A204.1 (cell line): ENCODE measurements around the gene S100A13.
"Not testable (repeated sequence)": the region's sequence is repeated elsewhere in the genome, so short reads cannot be mapped to it uniquely, and the experiment has no call there.

Source experiments
- FAIRE-seq: peaks from 2 replicates; lab custom pipeline; 2012; peaks lifted over from hg19 to GRCh38; lab: Jason Lieb, UNC

The S100A13 gene

GRCh38 chr1:153626904-153627714, at the start of gene S100A13:
S100A13 (minus strand) TSS chr1:153627505; CDS start chr1:153626472, 1,033 bp downstream.
- peak; percentile 84 for FAIRE-seq

GRCh38 chr1:153673511-153673910, 46.2 kb upstream of the S100A13 start:
- FAIRE-seq = no peak

GRCh38 chr1:153671628-153672353, 44.5 kb upstream of the S100A13 start:
- FAIRE-seq = peak; percentile 27

- peak; percentile 100 for FAIRE-seq
Observed at GRCh38 chr1:153670859-153671627, 43.7 kb upstream of the S100A13 start, which contains the start of gene ILF2. ILF2 (minus strand) TSS chr1:153670993; CDS start chr1:153670922, 71 bp downstream.

GRCh38 chr1:153670257-153670858, 43.1 kb upstream of the S100A13 start:
- FAIRE-seq = no peak

GRCh38 chr1:153669606-153670005, 42.3 kb upstream of the S100A13 start:
- no peak for FAIRE-seq

- FAIRE-seq = not testable (repeated sequence)
Observed at GRCh38 chr1:153668672-153669071, 41.4 kb upstream of the S100A13 start.

GRCh38 chr1:153667439-153667838, 40.1 kb upstream of the S100A13 start:
- no peak for FAIRE-seq

- FAIRE-seq = no peak
Observed at GRCh38 chr1:153663211-153663610, 35.9 kb upstream of the S100A13 start.

- no peak for FAIRE-seq
Observed at GRCh38 chr1:153662269-153662668, 35.0 kb upstream of the S100A13 start.

GRCh38 chr1:153661111-153661708, 33.9 kb upstream of the S100A13 start:
- no peak for FAIRE-seq

GRCh38 chr1:153659656-153660055, 32.4 kb upstream of the S100A13 start:
- no peak for FAIRE-seq

- no peak for FAIRE-seq
Observed at GRCh38 chr1:153659175-153659534, 31.9 kb upstream of the S100A13 start.

- FAIRE-seq = peak; percentile 52
Observed at GRCh38 chr1:153658400-153659174, 31.3 kb upstream of the S100A13 start, which contains the start of gene SNAPIN. SNAPIN (plus strand) TSS chr1:153658703; CDS start chr1:153658744, 41 bp downstream.

GRCh38 chr1:153655333-153655732, 28.0 kb upstream of the S100A13 start:
- FAIRE-seq = no peak

- no peak for FAIRE-seq
Observed at GRCh38 chr1:153652805-153653500, 25.6 kb upstream of the S100A13 start.

- FAIRE-seq = no peak
Observed at GRCh38 chr1:153651771-153652170, 24.5 kb upstream of the S100A13 start.

- no peak for FAIRE-seq
Observed at GRCh38 chr1:153649863-153650235, 22.5 kb upstream of the S100A13 start.

- no peak for FAIRE-seq
Observed at GRCh38 chr1:153649137-153649862, 22.0 kb upstream of the S100A13 start.
